ENCODE results near the gene IL17REL.

GRCh38 chr22:50044485-50045118, 32.0 kb upstream of the IL17REL start:
- no peak for TF ChIP-seq SPI1 (IDR thresholded peaks at IDR 0.05; ENCODE audit: borderline replicate concordance, low read depth)
- no peak for TF ChIP-seq CTCF (IDR thresholded peaks at IDR 0.05; ENCODE audit: insufficient read depth, low read length)

Data from HL-60 (cell line).